ENCODE data around the gene MSH3.
"Not testable (repeated sequence)": the region's sequence is repeated elsewhere in the genome, so short reads cannot be mapped to it uniquely, and the experiment has no call there.

The MSH3 gene

GRCh38 chr5:80711216-80711615 is 56.8 kb downstream of the MSH3 start:
- no peak for DNase-seq

- DNase-seq: peak; percentile 0
These were observed 57.5 kb downstream of the MSH3 start for GRCh38 chr5:80711938-80712337.

- DNase-seq: no peak
These were observed 58.5 kb downstream of the MSH3 start for GRCh38 chr5:80712919-80713318.

- no peak for DNase-seq
These were observed 59.2 kb downstream of the MSH3 start for GRCh38 chr5:80713631-80714030.

GRCh38 chr5:80714570-80715298 is 60.3 kb downstream of the MSH3 start:
- no peak for DNase-seq

GRCh38 chr5:80715887-80716286 is 61.4 kb downstream of the MSH3 start:
- no peak for DNase-seq

- DNase-seq: no peak
These were observed 65.7 kb downstream of the MSH3 start for GRCh38 chr5:80720181-80720580.

GRCh38 chr5:80722916-80723315 is 68.5 kb downstream of the MSH3 start:
- DNase-seq: no peak

GRCh38 chr5:80725446-80725845 is 71.0 kb downstream of the MSH3 start:
- no peak for DNase-seq

GRCh38 chr5:80736730-80737129 is 82.3 kb downstream of the MSH3 start:
- no peak for DNase-seq

- no peak for DNase-seq
These were observed 84.0 kb downstream of the MSH3 start for GRCh38 chr5:80738466-80738865.

GRCh38 chr5:80739057-80739456 is 84.6 kb downstream of the MSH3 start:
- no peak for DNase-seq

- DNase-seq: no peak
These were observed 85.0 kb downstream of the MSH3 start for GRCh38 chr5:80739496-80739895.

- DNase-seq: no peak
These were observed 85.4 kb downstream of the MSH3 start for GRCh38 chr5:80739898-80740297.

GRCh38 chr5:80740488-80740887 is 86.0 kb downstream of the MSH3 start:
- DNase-seq: not testable (repeated sequence)

GRCh38 chr5:80740999-80741398 is 86.5 kb downstream of the MSH3 start:
- DNase-seq: no peak

- DNase-seq: no peak
These were observed 89.7 kb downstream of the MSH3 start for GRCh38 chr5:80744149-80744548.

- no peak for DNase-seq
These were observed 91.0 kb downstream of the MSH3 start for GRCh38 chr5:80745490-80745889.

- DNase-seq: no peak
These were observed 93.5 kb downstream of the MSH3 start for GRCh38 chr5:80747922-80748321.

GRCh38 chr5:80752427-80752826 is 98.0 kb downstream of the MSH3 start:
- DNase-seq: no peak

GRCh38 chr5:80753712-80754111 is 99.3 kb downstream of the MSH3 start:
- DNase-seq: no peak

GRCh38 chr5:80754900-80755299 is 100.4 kb downstream of the MSH3 start:
- DNase-seq: peak; percentile 87

GRCh38 chr5:80755626-80756025 is 101.2 kb downstream of the MSH3 start:
- no peak for DNase-seq

- DNase-seq: no peak
These were observed 101.8 kb downstream of the MSH3 start for GRCh38 chr5:80756292-80756691.

- DNase-seq: no peak
These were observed 102.8 kb downstream of the MSH3 start for GRCh38 chr5:80757290-80757689.
